IMR-90 (cell line): Measurements from ENCODE around the gene ATP8B3. TPM values are rescaled to one million over a fixed set of nuclear protein-coding genes. Genes with fewer than 3 reads are reported as not detected.

Source experiments
- ATAC-seq: fragments of 200-7000 bp; cut with Tn5 transposase; 2 replicates; pipeline ENCODE4 v1.9.1; 2020; ENCODE audit warnings: low read depth, mild to moderate bottlenecking, moderate library complexity
- BruUV-seq: library from RNA; stranded (reverse); fragments of 400-500 nt; replicated peaks from 2 replicates; lab custom pipeline; 2021; lab: Mats Ljungman, UMichigan
- CTCF ChIA-PET: fragments of 300-600 bp; formaldehyde crosslinking; extraction: SDS; loops from one replicate; lab custom pipeline; 2021; ENCODE audit warnings: antibody characterized with exemption; lab: Yijun Ruan, JAX
- POLR2A ChIA-PET: fragments of 300-600 bp; sonication (Branson Sonifier 250); formaldehyde crosslinking; loops from one replicate; lab custom pipeline; 2022; ENCODE audit warnings: antibody characterized with exemption; ENCODE audit not compliant: unreplicated experiment; lab: Charles Lee
- DNase-seq: peaks from one replicate; pipeline ENCODE4 v3.0.0; 2013
- H2AFZ ChIP-seq: replicated peaks from 2 replicates; pipeline ENCODE3; 2013; ENCODE audit warnings: low read length, mild to moderate bottlenecking; ENCODE audit not compliant: poor library complexity
- H2AK5ac ChIP-seq: 2 replicates; pipeline ENCODE4 v1.6.1; 2013; ENCODE audit warnings: low read depth, low read length, inconsistent platforms
- H2AK9ac ChIP-seq: replicated peaks from 2 replicates; pipeline ENCODE3; 2013; ENCODE audit warnings: mild to moderate bottlenecking, low read depth, low read length, moderate library complexity; ENCODE audit not compliant: poor library complexity
- H2BK120ac ChIP-seq: 2 replicates; pipeline ENCODE4 v1.6.1; 2013; ENCODE audit warnings: low read depth, low read length, inconsistent platforms
- H2BK15ac ChIP-seq: 3 replicates; pipeline ENCODE4 v1.6.1; 2013; ENCODE audit warnings: low read depth, low read length, inconsistent platforms
- H2BK20ac ChIP-seq: 2 replicates; pipeline ENCODE4 v1.6.1; 2013; ENCODE audit warnings: low read depth, mild to moderate bottlenecking, inconsistent platforms, low read length, moderate library complexity
- H2BK5ac ChIP-seq: 2 replicates; pipeline ENCODE4 v1.6.1; 2013; ENCODE audit warnings: mild to moderate bottlenecking, low read depth, low read length, inconsistent platforms; ENCODE audit not compliant: poor library complexity, severe bottlenecking
- H3K14ac ChIP-seq: replicated peaks from 2 replicates; pipeline ENCODE4 v1.6.1; 2013; ENCODE audit warnings: low read depth, low read length, inconsistent platforms
- H3K18ac ChIP-seq: 2 replicates; pipeline ENCODE4 v1.6.1; 2013; ENCODE audit warnings: low read depth, low read length, control low read depth
- H3K23ac ChIP-seq: 2 replicates; pipeline ENCODE4 v1.6.1; 2013; ENCODE audit warnings: low read depth, low read length, inconsistent platforms
- H3K27ac ChIP-seq: 2 replicates; pipeline ENCODE4 v1.5.1; 2013; ENCODE audit warnings: mild to moderate bottlenecking, control low read depth, low read length; ENCODE audit not compliant: insufficient read depth
- H3K27me3 ChIP-seq: 2 replicates; pipeline ENCODE4 v1.6.1; 2013; ENCODE audit warnings: low read length; ENCODE audit not compliant: control insufficient read depth, insufficient read depth
- H3K36me3 ChIP-seq: 2 replicates; pipeline ENCODE4 v1.6.1; 2013; ENCODE audit warnings: low read length, mixed read lengths; ENCODE audit not compliant: control insufficient read depth, insufficient read depth
- H3K4ac ChIP-seq: 2 replicates; pipeline ENCODE4 v1.6.1; 2013; ENCODE audit warnings: low read depth, low read length, inconsistent platforms
- H3K4me1 ChIP-seq: 2 replicates; pipeline ENCODE4 v1.6.1; 2013; ENCODE audit warnings: low read length, mixed read lengths; ENCODE audit not compliant: control insufficient read depth, insufficient read depth
- H3K4me2 ChIP-seq: 2 replicates; pipeline ENCODE4 v1.6.1; 2013; ENCODE audit warnings: low read depth, mild to moderate bottlenecking, control low read depth, low read length, moderate library complexity
- H3K4me3 ChIP-seq: 2 replicates; pipeline ENCODE4 v1.5.1; 2013; ENCODE audit warnings: low read depth, mild to moderate bottlenecking, control low read depth, low read length, moderate library complexity; ENCODE audit not compliant: insufficient read depth
- H3K56ac ChIP-seq: 2 replicates; pipeline ENCODE4 v1.6.1; 2013; ENCODE audit warnings: low read length, inconsistent platforms; ENCODE audit not compliant: insufficient read depth; ENCODE audit errors: extremely low read depth
- H3K79me1 ChIP-seq, 2 experiments: 2 replicates each; pipeline ENCODE4 v1.6.1; 2013; ENCODE audit warnings: low read length in 2 of 2, inconsistent platforms in 1 of 2, low read depth in 1 of 2
- H3K9ac ChIP-seq: 2 replicates; pipeline ENCODE4 v1.6.1; 2013; ENCODE audit warnings: low read depth, low read length, control low read depth
- H3K9me1 ChIP-seq: 2 replicates; pipeline ENCODE4 v1.6.1; 2013; ENCODE audit warnings: low read length, inconsistent platforms; ENCODE audit not compliant: insufficient read depth
- H3K9me3 ChIP-seq: 2 replicates; pipeline ENCODE4 v1.6.1; 2013; ENCODE audit warnings: low read length; ENCODE audit not compliant: control insufficient read depth, insufficient read depth
- H4K20me1 ChIP-seq: 2 replicates; pipeline ENCODE4 v1.6.1; 2013; ENCODE audit warnings: low read length, inconsistent platforms; ENCODE audit not compliant: insufficient read depth
- H4K5ac ChIP-seq: 2 replicates; pipeline ENCODE4 v1.6.1; 2013; ENCODE audit warnings: mild to moderate bottlenecking, low read depth, low read length, control low read depth
- H4K8ac ChIP-seq, 2 experiments: 2 replicates each; pipeline ENCODE4 v1.6.1; 2013; ENCODE audit warnings: low read depth in 2 of 2, low read length in 2 of 2, control low read depth in 1 of 2, inconsistent platforms in 1 of 2
- H4K91ac ChIP-seq: 2 replicates; pipeline ENCODE4 v1.6.1; 2013; ENCODE audit warnings: low read depth, low read length, inconsistent platforms; ENCODE audit not compliant: insufficient read depth
- BHLHE40 ChIP-seq: fragments of 150-350 bp; IDR thresholded peaks from 2 replicates; pipeline ENCODE4 v1.6.1; 2016; ENCODE audit warnings: mild to moderate bottlenecking, low read depth, low read length
- FOS ChIP-seq: fragments of 150-350 bp; IDR thresholded peaks from 2 replicates; pipeline ENCODE4 v1.6.1; 2016; ENCODE audit warnings: low read depth, low read length
- USF2 ChIP-seq: fragments of 150-350 bp; IDR thresholded peaks from 2 replicates; pipeline ENCODE4 v1.6.1; 2017; ENCODE audit warnings: mild to moderate bottlenecking, antibody characterized with exemption, low read length, low read depth
- WGBS, 2 experiments: methylation state at CpG; one replicate each; pipeline versions ENCODE4 v1.1.5 to v1.1.7; 2013; ENCODE audit warnings: missing lambda C conversion rate in 2 of 2; ENCODE audit not compliant: insufficient read length in 1 of 2; ENCODE audit errors: extremely low coverage in 2 of 2; 5-methylcytosine and 5-hydroxymethylcytosine counted together
- dilution Hi-C: fragments of 300-500 bp; cut with HindIII; formaldehyde crosslinking; loops from one replicate; pipeline ENCODE4 v1.14.3; 2018; ENCODE audit warnings: low sequenced_read_pairs; ENCODE audit not compliant: unreplicated experiment
- in situ Hi-C: fragments of 300-500 bp; cut with MboI; formaldehyde crosslinking; loops from 3 replicates; pipeline ENCODE4 v1.14.3; 2019; ENCODE audit warnings: low sequenced_read_pairs, inconsistent platforms, mixed read lengths
- intact Hi-C: fragments of 100-400 bp; cut with micrococcal nuclease; formaldehyde crosslinking; loops from 2 replicates; pipeline ENCODE4 v1.10.0; 2022
- polyA plus RNA-seq, 3 experiments: library from polyadenylated mRNA; depleted of rRNA; stranded (reverse); fragments of >200 nt; gene quantifications; 2 replicates each; pipeline ENCODE4 v1.2.3, GENCODE V29; 2012; ENCODE audit warnings: low replicate concordance in 1 of 3
- total RNA-seq: library from RNA; depleted of rRNA; stranded (reverse); fragments of >200 nt; gene quantifications from 2 replicates; pipeline ENCODE4 v1.2.3, GENCODE V29; 2012

The ATP8B3 gene
- total and polyA plus RNA-seq, 2 of the 4 experiments (the other 2 are of a cell fraction), result 1.6 to 8.1 TPM

GRCh38 chr19:1846517-1847204, 34.6 kb upstream of the ATP8B3 start:
- ATAC-seq (no peak), DNase-seq (no peak)
- POLR2A ChIA-PET, result no interaction called here
- Histone ChIP-seq H2BK20ac (no peak overlapping the region), H2BK15ac (no peak overlapping the region), H3K27me3 (no peaks in the 10 kb centered on the region), H3K4me1 (peaks cover 10% of the 10 kb centered on the region), H3K9me1 (no peaks in the 10 kb centered on the region), H3K9ac (peak overlapping the region; percentile 19; the same call in 1 of the 2 replicates), H3K4ac (no peak overlapping the region), H3K9me3 (no peaks in the 10 kb centered on the region), H2AFZ (no peak overlapping the region), H3K56ac (no peak overlapping the region), H2AK5ac (no peak overlapping the region), H2AK9ac (no peak overlapping the region), H3K23ac (no peak overlapping the region; the same call in 1 of the 2 replicates), H3K4me3 (peak overlapping the region; percentile 100), H2BK5ac (no peak overlapping the region), H3K79me1 (peaks cover 8 to 72% of the 10 kb centered on the region in 2 experiments; a peak in 3 of 4 replicates), H3K4me2 (peak overlapping the region; percentile 98), H4K8ac (no peak overlapping the region), H4K20me1 (peaks cover 68% of the 10 kb centered on the region), H3K18ac (no peak overlapping the region), H3K27ac (no peak overlapping the region), H4K91ac (no peak overlapping the region), H3K14ac (no peak overlapping the region), H2BK120ac (no peak overlapping the region), H4K5ac (no peak overlapping the region), H3K36me3 (peaks cover 3% of the 10 kb centered on the region; the same call in 1 of the 2 replicates)
- CTCF ChIA-PET, result no interaction called here
- in situ Hi-C loops (no loop called here), dilution Hi-C loops (no loop called here), intact Hi-C loops (no loop called here)
- 81% methylated on average over 12 of the region's 29 CpGs; no CpG with 5 or more reads in 1 of the 2 experiments for WGBS, 2 experiments
- TF ChIP-seq BHLHE40 (no peak), USF2 (no peak), FOS (no peak)
- no TSS peak for BruUV-seq
